ENCODE results near the gene FEM1B. TPM values are rescaled to one million over a fixed set of nuclear protein-coding genes. Genes with fewer than 3 reads are reported as not detected.

FEM1B gene
- total RNA-seq, 1 donor from 2014 or later: 49.4 TPM

GRCh38 chr15:68330901-68331300, 53.4 kb downstream of the FEM1B start:
- no peak overlapping the region for H3K27ac Mint-ChIP-seq
- intact Hi-C loops (cut with micrococcal nuclease): no loop called here
- H3K4me3 Mint-ChIP-seq: no peak overlapping the region
- peaks cover 36% of the 10 kb centered on the region for H3K4me1 Mint-ChIP-seq (ENCODE audit: low read depth)
- DNase-seq (ENCODE audit: low spot score): no peak
- no peaks in the 10 kb centered on the region for H3K36me3 Mint-ChIP-seq (ENCODE audit: low read depth)
- peaks cover 15% of the 10 kb centered on the region for H3K27me3 Mint-ChIP-seq (ENCODE audit: insufficient read depth)
- H3K9me3 Mint-ChIP-seq: no peaks in the 10 kb centered on the region

GRCh38 chr15:68332266-68332665, 54.7 kb downstream of the FEM1B start:
- H3K4me1 Mint-ChIP-seq (ENCODE audit: low read depth): peaks cover 23% of the 10 kb centered on the region
- no peak overlapping the region for H3K4me3 Mint-ChIP-seq
- DNase-seq (ENCODE audit: low spot score): no peak
- peaks cover 15% of the 10 kb centered on the region for H3K27me3 Mint-ChIP-seq (ENCODE audit: insufficient read depth)
- no peaks in the 10 kb centered on the region for H3K36me3 Mint-ChIP-seq (ENCODE audit: low read depth)
- no peaks in the 10 kb centered on the region for H3K9me3 Mint-ChIP-seq
- H3K27ac Mint-ChIP-seq: no peak overlapping the region
- intact Hi-C loops (cut with micrococcal nuclease): no loop called here

DNA sequence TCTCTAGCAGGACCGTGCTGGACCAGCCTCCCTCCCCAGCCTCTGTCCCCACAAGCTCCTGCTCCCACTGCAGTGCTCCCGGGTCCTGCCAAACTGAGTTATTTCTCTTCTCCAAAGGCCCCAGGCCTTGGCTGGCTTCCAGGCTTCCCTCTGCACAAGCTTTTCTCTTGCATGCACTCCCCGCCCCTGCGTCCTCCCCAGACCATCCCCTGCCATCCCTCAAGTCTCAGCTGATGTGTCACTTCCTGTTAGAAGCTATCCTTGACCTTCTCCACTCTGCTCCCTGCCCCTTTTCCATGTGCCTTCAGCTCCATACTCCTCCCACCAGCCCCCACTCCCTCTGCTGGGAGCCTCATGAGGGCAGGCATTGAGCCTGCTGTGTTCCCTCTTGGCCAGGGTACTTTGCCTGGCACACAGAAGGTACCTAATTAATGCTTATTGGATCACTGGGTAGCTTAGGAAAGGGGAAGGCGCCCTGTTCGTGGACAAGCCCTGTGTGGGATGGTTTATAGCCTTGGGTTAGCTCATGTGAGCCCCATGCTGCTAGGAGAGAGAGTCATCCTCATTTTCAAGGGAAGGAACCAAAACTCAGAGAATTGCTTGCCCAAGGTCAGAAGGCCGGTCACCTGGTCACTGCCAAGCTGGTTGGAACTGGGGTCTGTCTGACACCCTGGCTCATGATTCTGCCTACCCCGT, 56.4 kb downstream of the FEM1B start:
- H3K4me3 Mint-ChIP-seq: no peak overlapping the region
- H3K9me3 Mint-ChIP-seq: no peaks in the 10 kb centered on the region
- H3K27ac Mint-ChIP-seq: no peak overlapping the region
- H3K27me3 Mint-ChIP-seq (ENCODE audit: insufficient read depth): peaks cover 9% of the 10 kb centered on the region
- H3K4me1 Mint-ChIP-seq (ENCODE audit: low read depth): peaks cover 6% of the 10 kb centered on the region
- DNase-seq (ENCODE audit: low spot score): no peak
- no peaks in the 10 kb centered on the region for H3K36me3 Mint-ChIP-seq (ENCODE audit: low read depth)
- intact Hi-C loops (cut with micrococcal nuclease): no loop called here

GRCh38 chr15:68334661-68335124, 57.1 kb downstream of the FEM1B start:
- H3K4me3 Mint-ChIP-seq: no peak overlapping the region
- peaks cover 9% of the 10 kb centered on the region for H3K27me3 Mint-ChIP-seq (ENCODE audit: insufficient read depth)
- DNase-seq (ENCODE audit: low spot score): no peak
- H3K27ac Mint-ChIP-seq: no peak overlapping the region
- H3K4me1 Mint-ChIP-seq (ENCODE audit: low read depth): peaks cover 5% of the 10 kb centered on the region
- H3K9me3 Mint-ChIP-seq: no peaks in the 10 kb centered on the region
- H3K36me3 Mint-ChIP-seq (ENCODE audit: low read depth): no peaks in the 10 kb centered on the region
- intact Hi-C loops (cut with micrococcal nuclease): no loop called here

GRCh38 chr15:68335251-68335650, 57.7 kb downstream of the FEM1B start:
- Mint-ChIP-seq H3K27me3 (ENCODE audit: insufficient read depth) (peaks cover 12% of the 10 kb centered on the region), H3K4me3 (no peak overlapping the region), H3K27ac (no peak overlapping the region)

DNA sequence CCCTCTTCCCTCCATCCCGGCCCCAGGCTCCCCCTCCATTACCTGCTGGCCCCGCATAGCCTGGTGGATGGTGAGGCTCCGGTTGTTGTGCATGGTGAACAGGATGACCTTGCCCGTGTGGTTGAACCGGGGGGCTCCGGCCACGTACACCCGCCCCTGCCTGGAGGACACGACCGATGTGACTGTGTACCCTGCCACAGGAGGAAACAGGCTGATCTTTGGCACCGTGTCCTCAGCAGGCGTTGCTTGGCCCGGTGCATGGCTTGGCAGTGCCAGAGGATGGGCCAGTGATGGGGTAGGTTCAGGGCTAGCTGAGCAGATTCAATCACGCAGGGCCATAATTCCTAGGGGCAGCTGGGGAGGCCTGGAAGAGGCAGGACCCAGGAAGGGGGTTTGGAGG, 58.1 kb downstream of the FEM1B start:
- Mint-ChIP-seq H3K4me3 (no peak overlapping the region), H3K27ac (no peak overlapping the region), H3K4me1 (ENCODE audit: low read depth) (peaks cover 5% of the 10 kb centered on the region), H3K36me3 (ENCODE audit: low read depth) (no peaks in the 10 kb centered on the region), H3K9me3 (no peaks in the 10 kb centered on the region), H3K27me3 (ENCODE audit: insufficient read depth) (peaks cover 12% of the 10 kb centered on the region)
- intact Hi-C loops (cut with micrococcal nuclease): no loop called here
- DNase-seq (ENCODE audit: low spot score): no peak

More at GRCh38 chr15:68335251-68335650, 57.7 kb downstream of the FEM1B start:
- peaks cover 5% of the 10 kb centered on the region for H3K4me1 Mint-ChIP-seq (ENCODE audit: low read depth)
- H3K36me3 Mint-ChIP-seq (ENCODE audit: low read depth): no peaks in the 10 kb centered on the region
- no peaks in the 10 kb centered on the region for H3K9me3 Mint-ChIP-seq
- DNase-seq (ENCODE audit: low spot score): no peak
- intact Hi-C loops (cut with micrococcal nuclease): no loop called here

- DNase-seq (ENCODE audit: low spot score): no peak
- Mint-ChIP-seq H3K9me3 (no peaks in the 10 kb centered on the region), H3K4me3 (no peak overlapping the region), H3K36me3 (ENCODE audit: low read depth) (no peaks in the 10 kb centered on the region), H3K27ac (no peak overlapping the region), H3K27me3 (ENCODE audit: insufficient read depth) (peaks cover 12% of the 10 kb centered on the region), H3K4me1 (ENCODE audit: low read depth) (peaks cover 5% of the 10 kb centered on the region)
- intact Hi-C loops (cut with micrococcal nuclease): no loop called here
Measured at GRCh38 chr15:68336516-68336915, 59.0 kb downstream of the FEM1B start.

DNA sequence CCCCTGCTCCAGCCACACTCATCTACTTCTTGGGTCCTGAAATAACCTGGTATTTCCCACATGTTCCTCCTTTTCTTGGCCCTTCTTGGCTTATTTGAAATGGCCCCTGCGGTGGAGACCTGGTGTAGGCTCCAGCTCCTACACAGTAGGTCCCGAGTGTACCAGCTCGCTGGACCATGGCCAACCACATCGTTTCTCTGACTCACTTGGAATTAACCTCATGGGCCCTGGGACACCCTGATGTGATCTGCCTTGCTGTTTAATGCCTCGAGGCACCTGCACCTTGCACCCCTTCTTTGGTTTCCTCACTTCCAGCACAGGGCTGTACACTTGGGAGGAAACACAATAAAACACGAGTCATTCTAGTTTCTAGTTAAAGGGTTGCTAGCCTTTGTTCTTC, 60.3 kb downstream of the FEM1B start:
- H3K27me3 Mint-ChIP-seq (ENCODE audit: insufficient read depth): peaks cover 12% of the 10 kb centered on the region
- intact Hi-C loops (cut with micrococcal nuclease): no loop called here
- no peaks in the 10 kb centered on the region for H3K9me3 Mint-ChIP-seq
- H3K4me3 Mint-ChIP-seq: no peak overlapping the region
- no peaks in the 10 kb centered on the region for H3K36me3 Mint-ChIP-seq (ENCODE audit: low read depth)
- peak overlapping the region; percentile 29 for H3K27ac Mint-ChIP-seq
- no peak for DNase-seq (ENCODE audit: low spot score)
- H3K4me1 Mint-ChIP-seq (ENCODE audit: low read depth): peaks cover 5% of the 10 kb centered on the region

- no peak for DNase-seq (ENCODE audit: low spot score)
- intact Hi-C loops (cut with micrococcal nuclease): no loop called here
- Mint-ChIP-seq H3K36me3 (ENCODE audit: low read depth) (no peaks in the 10 kb centered on the region), H3K27me3 (ENCODE audit: insufficient read depth) (peaks cover 6% of the 10 kb centered on the region), H3K4me1 (ENCODE audit: low read depth) (no peaks in the 10 kb centered on the region), H3K9me3 (no peaks in the 10 kb centered on the region), H3K27ac (no peak overlapping the region), H3K4me3 (no peak overlapping the region)
Measured at GRCh38 chr15:68339481-68339880, 61.9 kb downstream of the FEM1B start.

GRCh38 chr15:68340726-68341671, 63.5 kb downstream of the FEM1B start:
- intact Hi-C loops (cut with micrococcal nuclease): no loop called here
- Mint-ChIP-seq H3K27ac (no peak overlapping the region), H3K36me3 (ENCODE audit: low read depth) (no peaks in the 10 kb centered on the region), H3K9me3 (no peaks in the 10 kb centered on the region), H3K4me1 (ENCODE audit: low read depth) (no peaks in the 10 kb centered on the region), H3K27me3 (ENCODE audit: insufficient read depth) (peaks cover 6% of the 10 kb centered on the region), H3K4me3 (no peak overlapping the region)
- no peak for DNase-seq (ENCODE audit: low spot score)

GRCh38 chr15:68341760-68342725, 64.5 kb downstream of the FEM1B start:
- no peak for DNase-seq (ENCODE audit: low spot score)
- Mint-ChIP-seq H3K4me1 (ENCODE audit: low read depth) (no peaks in the 10 kb centered on the region), H3K27ac (no peak overlapping the region), H3K36me3 (ENCODE audit: low read depth) (no peaks in the 10 kb centered on the region), H3K27me3 (ENCODE audit: insufficient read depth) (peaks cover 6% of the 10 kb centered on the region), H3K9me3 (no peaks in the 10 kb centered on the region), H3K4me3 (no peak overlapping the region)
- intact Hi-C loops (cut with micrococcal nuclease): no loop called here

- H3K27me3 Mint-ChIP-seq (ENCODE audit: insufficient read depth): peaks cover 8% of the 10 kb centered on the region
- H3K9me3 Mint-ChIP-seq: no peaks in the 10 kb centered on the region
- H3K4me1 Mint-ChIP-seq (ENCODE audit: low read depth): no peaks in the 10 kb centered on the region
- H3K4me3 Mint-ChIP-seq: no peak overlapping the region
- no peak for DNase-seq (ENCODE audit: low spot score)
- no peak overlapping the region for H3K27ac Mint-ChIP-seq
- H3K36me3 Mint-ChIP-seq (ENCODE audit: low read depth): no peaks in the 10 kb centered on the region
- intact Hi-C loops (cut with micrococcal nuclease): no loop called here
Measured at GRCh38 chr15:68343579-68344225, 66.2 kb downstream of the FEM1B start.

Data from activated T-helper 1 cell treated with anti-CD3 and anti-CD28 coated beads, Interleukin-12 subunit alpha, Interleukin-12 subunit beta, Interleukin-2, Interleukin-4 antibody, amounts not matched to agents 30 ng/mL and 10 ng/mL and 1 ng/mL, durations not matched to agents 14 hours and 24 hours and 36 hours (primary cell).